ENCODE data around the gene NFIB. TPM values are rescaled to one million over a fixed set of nuclear protein-coding genes. Genes with fewer than 3 reads are reported as not detected.

Gene NFIB
- total RNA-seq, 1 donor from 2014 or later, result 0.30 TPM

- Mint-ChIP-seq H3K36me3 (peaks cover 7% of the 10 kb centered on the region), H3K4me1 (peaks cover 7% of the 10 kb centered on the region), H3K27me3 (ENCODE audit: insufficient read depth, low read depth) (peaks cover 5% of the 10 kb centered on the region), H3K9me3 (no peaks in the 10 kb centered on the region), H3K4me3 (no peak overlapping the region), H3K27ac (no peak overlapping the region)
- H4K20me1 ChIP-seq (ENCODE audit: low read depth), result no peaks in the 10 kb centered on the region
- no peak overlapping the region for H3K27ac ChIP-seq
- no peaks in the 10 kb centered on the region for H3K4me1 ChIP-seq
- no peak overlapping the region for H3K4me3 ChIP-seq
- no peaks in the 10 kb centered on the region for H3F3A ChIP-seq (ENCODE audit: low read depth)
- no peaks in the 10 kb centered on the region for H3K79me2 ChIP-seq (ENCODE audit: low read depth)
- no peak overlapping the region for H2AFZ ChIP-seq (replicated peaks)
- no peak for TF ChIP-seq EZH2 (IDR thresholded peaks at IDR 0.05)
- no peak for TF ChIP-seq EZH2phosphoT487 (IDR thresholded peaks at IDR 0.05)
- no peak for TF ChIP-seq CTCF (IDR thresholded peaks at IDR 0.05)
- H3K36me3 ChIP-seq, result no peaks in the 10 kb centered on the region
- H3K9me3 ChIP-seq (ENCODE audit: low read depth), result no peaks in the 10 kb centered on the region
- H3K4me2 ChIP-seq, result no peak overlapping the region
- DNase-seq (ENCODE audit: low spot score), result no peak
- H3K9ac ChIP-seq, result no peak overlapping the region
- no peaks in the 10 kb centered on the region for H3K27me3 ChIP-seq
Measured at GRCh38 chr9:14292181-14292739, 21.7 kb downstream of the NFIB start.

DNA sequence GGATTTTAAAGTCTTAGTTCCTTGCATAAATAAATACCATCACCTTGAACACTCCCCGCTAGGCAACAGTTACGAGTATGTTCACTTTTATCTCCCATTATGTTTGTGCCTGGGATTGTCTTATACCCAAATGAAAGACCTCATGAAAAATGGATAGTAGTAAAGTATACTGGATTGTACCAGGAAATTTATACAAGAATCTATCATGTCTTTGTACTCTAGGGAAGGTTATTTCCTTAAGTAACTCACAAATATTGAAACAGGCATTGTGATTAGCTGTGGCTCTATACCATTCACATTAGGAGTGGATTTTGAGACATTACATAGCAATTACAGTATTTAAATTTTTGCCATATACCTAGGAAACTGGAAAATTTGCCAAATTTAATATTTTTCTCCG, 24.0 kb downstream of the NFIB start:
- Mint-ChIP-seq H3K9me3 (no peaks in the 10 kb centered on the region), H3K36me3 (peaks cover 5% of the 10 kb centered on the region), H3K4me3 (no peak overlapping the region), H3K27ac (no peak overlapping the region), H3K27me3 (ENCODE audit: insufficient read depth, low read depth) (peaks cover 2% of the 10 kb centered on the region), H3K4me1 (no peaks in the 10 kb centered on the region)
- Histone ChIP-seq H3K79me2 (ENCODE audit: low read depth) (no peaks in the 10 kb centered on the region), H3K27me3 (no peaks in the 10 kb centered on the region), H3K4me1 (no peaks in the 10 kb centered on the region), H3K27ac (no peak overlapping the region), H4K20me1 (ENCODE audit: low read depth) (no peaks in the 10 kb centered on the region), H3K4me3 (no peak overlapping the region), H3K9me3 (ENCODE audit: low read depth) (no peaks in the 10 kb centered on the region), H2AFZ (replicated peaks) (no peak overlapping the region), H3F3A (ENCODE audit: low read depth) (no peaks in the 10 kb centered on the region), H3K4me2 (no peak overlapping the region), H3K9ac (no peak overlapping the region), H3K36me3 (no peaks in the 10 kb centered on the region)
- TF ChIP-seq EZH2 (IDR thresholded peaks at IDR 0.05), result no peak
- TF ChIP-seq EZH2phosphoT487 (IDR thresholded peaks at IDR 0.05), result no peak
- no peak for DNase-seq (ENCODE audit: low spot score)

- Histone ChIP-seq H3K9ac (no peak overlapping the region), H3K27ac (no peak overlapping the region), H3K36me3 (no peaks in the 10 kb centered on the region), H3K4me3 (no peak overlapping the region), H3K79me2 (ENCODE audit: low read depth) (no peaks in the 10 kb centered on the region), H2AFZ (replicated peaks) (no peak overlapping the region), H3K27me3 (no peaks in the 10 kb centered on the region), H3K9me3 (ENCODE audit: low read depth) (no peaks in the 10 kb centered on the region), H3F3A (ENCODE audit: low read depth) (no peaks in the 10 kb centered on the region), H3K4me1 (no peaks in the 10 kb centered on the region), H4K20me1 (ENCODE audit: low read depth) (no peaks in the 10 kb centered on the region), H3K4me2 (no peak overlapping the region)
- Mint-ChIP-seq H3K27me3 (ENCODE audit: insufficient read depth, low read depth) (no peaks in the 10 kb centered on the region), H3K9me3 (no peaks in the 10 kb centered on the region), H3K4me3 (no peak overlapping the region), H3K4me1 (peaks cover 2% of the 10 kb centered on the region), H3K27ac (no peak overlapping the region), H3K36me3 (no peaks in the 10 kb centered on the region)
- no peak for TF ChIP-seq CTCF (IDR thresholded peaks at IDR 0.05)
- TF ChIP-seq EZH2phosphoT487 (IDR thresholded peaks at IDR 0.05), result no peak
- TF ChIP-seq EZH2 (IDR thresholded peaks at IDR 0.05), result no peak
- DNase-seq (ENCODE audit: low spot score), result no peak
Measured at GRCh38 chr9:14288433-14288832, 25.5 kb downstream of the NFIB start.

- Histone ChIP-seq H3K79me2 (ENCODE audit: low read depth) (no peaks in the 10 kb centered on the region), H2AFZ (replicated peaks) (no peak overlapping the region), H3K9ac (no peak overlapping the region), H3K4me2 (no peak overlapping the region), H4K20me1 (ENCODE audit: low read depth) (no peaks in the 10 kb centered on the region), H3K9me3 (ENCODE audit: low read depth) (no peaks in the 10 kb centered on the region), H3F3A (ENCODE audit: low read depth) (no peaks in the 10 kb centered on the region), H3K27me3 (no peaks in the 10 kb centered on the region), H3K4me1 (no peaks in the 10 kb centered on the region), H3K27ac (no peak overlapping the region), H3K36me3 (no peaks in the 10 kb centered on the region), H3K4me3 (no peak overlapping the region)
- no peaks in the 10 kb centered on the region for H3K27me3 Mint-ChIP-seq (ENCODE audit: insufficient read depth, low read depth)
- peaks cover 5% of the 10 kb centered on the region for H3K4me1 Mint-ChIP-seq
- H3K27ac Mint-ChIP-seq, result no peak overlapping the region
- no peak for DNase-seq (ENCODE audit: low spot score)
- no peaks in the 10 kb centered on the region for H3K36me3 Mint-ChIP-seq
- H3K9me3 Mint-ChIP-seq, result no peaks in the 10 kb centered on the region
- no peak overlapping the region for H3K4me3 Mint-ChIP-seq
- TF ChIP-seq EZH2 (IDR thresholded peaks at IDR 0.05), result no peak
- no peak for TF ChIP-seq CTCF (IDR thresholded peaks at IDR 0.05)
- TF ChIP-seq EZH2phosphoT487 (IDR thresholded peaks at IDR 0.05), result no peak
Measured at GRCh38 chr9:14286121-14286520, 27.8 kb downstream of the NFIB start.
